ENCODE results near the gene GTF2H1.

DNA sequence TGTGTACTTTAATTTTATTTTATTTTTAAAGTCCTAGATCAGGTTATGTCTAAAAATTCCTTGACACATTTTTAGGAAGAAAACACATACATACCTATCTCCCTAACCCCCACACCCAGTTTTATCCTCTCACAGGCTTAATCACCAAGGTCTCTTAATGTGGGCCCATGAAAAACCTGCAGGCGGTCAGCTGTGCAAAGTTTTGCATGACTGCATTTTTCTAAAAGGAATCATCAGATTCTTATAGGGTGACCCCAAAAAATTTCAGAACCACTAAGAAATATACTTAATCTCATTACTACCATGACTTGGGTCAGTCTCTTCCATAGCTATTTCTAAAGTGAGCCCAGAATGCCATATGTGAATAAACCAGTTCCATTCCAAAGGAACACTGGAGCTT lies 36.5 kb upstream of the GTF2H1 start:
- TF ChIP-seq, protein P1, sequence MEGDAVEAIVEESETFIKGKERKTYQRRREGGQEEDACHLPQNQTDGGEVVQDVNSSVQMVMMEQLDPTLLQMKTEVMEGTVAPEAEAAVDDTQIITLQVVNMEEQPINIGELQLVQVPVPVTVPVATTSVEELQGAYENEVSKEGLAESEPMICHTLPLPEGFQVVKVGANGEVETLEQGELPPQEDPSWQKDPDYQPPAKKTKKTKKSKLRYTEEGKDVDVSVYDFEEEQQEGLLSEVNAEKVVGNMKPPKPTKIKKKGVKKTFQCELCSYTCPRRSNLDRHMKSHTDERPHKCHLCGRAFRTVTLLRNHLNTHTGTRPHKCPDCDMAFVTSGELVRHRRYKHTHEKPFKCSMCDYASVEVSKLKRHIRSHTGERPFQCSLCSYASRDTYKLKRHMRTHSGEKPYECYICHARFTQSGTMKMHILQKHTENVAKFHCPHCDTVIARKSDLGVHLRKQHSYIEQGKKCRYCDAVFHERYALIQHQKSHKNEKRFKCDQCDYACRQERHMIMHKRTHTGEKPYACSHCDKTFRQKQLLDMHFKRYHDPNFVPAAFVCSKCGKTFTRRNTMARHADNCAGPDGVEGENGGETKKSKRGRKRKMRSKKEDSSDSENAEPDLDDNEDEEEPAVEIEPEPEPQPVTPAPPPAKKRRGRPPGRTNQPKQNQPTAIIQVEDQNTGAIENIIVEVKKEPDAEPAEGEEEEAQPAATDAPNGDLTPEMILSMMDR (conservative IDR thresholded peaks at IDR 0.05): no peak
- no peak for TF ChIP-seq ZFX (IDR thresholded peaks at IDR 0.05)
